ENCODE measurements around the gene GYS1.

- TF ChIP-seq CTCF (IDR thresholded peaks at IDR 0.05), result no peak
- no peak for TF ChIP-seq POLR2A (IDR thresholded peaks at IDR 0.05)
- TF ChIP-seq EP300 (IDR thresholded peaks at IDR 0.05), result no peak
Measured at GRCh38 chr19:48943081-48943480, 50.0 kb downstream of the GYS1 start.

Data from tibial nerve (tissue), 4 donors.